ENCODE data around the gene MACROD2. TPM values are rescaled to one million over a fixed set of nuclear protein-coding genes. Genes with fewer than 3 reads are reported as not detected.

MACROD2 gene
- polyA plus RNA-seq, 2 of the 4 experiments (the other 2 are of a cell fraction): 0.96 to 1.3 TPM

DNA sequence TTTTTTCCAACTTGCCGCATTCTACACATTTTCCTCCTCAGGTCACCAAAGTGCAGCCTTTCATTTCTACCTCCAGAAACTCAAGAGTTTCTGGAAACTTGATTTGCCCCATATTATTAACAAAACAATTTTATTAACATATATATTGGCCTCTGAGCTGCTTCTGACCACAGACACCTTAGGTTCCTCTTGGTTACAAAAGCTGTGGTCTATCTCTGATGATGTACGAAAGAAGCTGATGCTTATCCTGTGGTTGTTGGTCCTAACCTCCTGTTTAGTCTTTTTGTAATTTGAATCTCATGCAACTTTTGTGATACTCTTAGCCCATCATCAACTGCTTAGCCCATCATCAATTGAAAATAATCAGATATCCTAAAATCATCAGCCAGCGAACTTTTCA, 1842.2 kb downstream of the MACROD2 start:
- ATAC-seq: no peak
- WGBS (ENCODE audit: missing lambda C conversion rate): 15% methylated on average over 3 of the region's 3 CpGs
- FAIRE-seq: no peak
- Histone ChIP-seq H3K9me3 (peaks cover 6% of the 10 kb centered on the region; the same call in 2 of the 3 replicates), H3K4me2 (no peak overlapping the region), H3K27ac (no peak overlapping the region), H3K4me3 (no peak overlapping the region), H3K4me1 (no peaks in the 10 kb centered on the region)
- TF ChIP-seq ZC3H11A (IDR thresholded peaks at IDR 0.05): no peak
- no peak for TF ChIP-seq RNF2 (IDR thresholded peaks at IDR 0.05; ENCODE audit: borderline replicate concordance, low read depth)
- TF ChIP-seq CBX2 (IDR thresholded peaks at IDR 0.05; ENCODE audit: borderline replicate concordance, low read depth): no peak
- no peak for TF ChIP-seq HDAC2 (IDR thresholded peaks at IDR 0.05)
- no peak for TF ChIP-seq SREBF2 (IDR thresholded peaks at IDR 0.05)
- TF ChIP-seq, protein P1, sequence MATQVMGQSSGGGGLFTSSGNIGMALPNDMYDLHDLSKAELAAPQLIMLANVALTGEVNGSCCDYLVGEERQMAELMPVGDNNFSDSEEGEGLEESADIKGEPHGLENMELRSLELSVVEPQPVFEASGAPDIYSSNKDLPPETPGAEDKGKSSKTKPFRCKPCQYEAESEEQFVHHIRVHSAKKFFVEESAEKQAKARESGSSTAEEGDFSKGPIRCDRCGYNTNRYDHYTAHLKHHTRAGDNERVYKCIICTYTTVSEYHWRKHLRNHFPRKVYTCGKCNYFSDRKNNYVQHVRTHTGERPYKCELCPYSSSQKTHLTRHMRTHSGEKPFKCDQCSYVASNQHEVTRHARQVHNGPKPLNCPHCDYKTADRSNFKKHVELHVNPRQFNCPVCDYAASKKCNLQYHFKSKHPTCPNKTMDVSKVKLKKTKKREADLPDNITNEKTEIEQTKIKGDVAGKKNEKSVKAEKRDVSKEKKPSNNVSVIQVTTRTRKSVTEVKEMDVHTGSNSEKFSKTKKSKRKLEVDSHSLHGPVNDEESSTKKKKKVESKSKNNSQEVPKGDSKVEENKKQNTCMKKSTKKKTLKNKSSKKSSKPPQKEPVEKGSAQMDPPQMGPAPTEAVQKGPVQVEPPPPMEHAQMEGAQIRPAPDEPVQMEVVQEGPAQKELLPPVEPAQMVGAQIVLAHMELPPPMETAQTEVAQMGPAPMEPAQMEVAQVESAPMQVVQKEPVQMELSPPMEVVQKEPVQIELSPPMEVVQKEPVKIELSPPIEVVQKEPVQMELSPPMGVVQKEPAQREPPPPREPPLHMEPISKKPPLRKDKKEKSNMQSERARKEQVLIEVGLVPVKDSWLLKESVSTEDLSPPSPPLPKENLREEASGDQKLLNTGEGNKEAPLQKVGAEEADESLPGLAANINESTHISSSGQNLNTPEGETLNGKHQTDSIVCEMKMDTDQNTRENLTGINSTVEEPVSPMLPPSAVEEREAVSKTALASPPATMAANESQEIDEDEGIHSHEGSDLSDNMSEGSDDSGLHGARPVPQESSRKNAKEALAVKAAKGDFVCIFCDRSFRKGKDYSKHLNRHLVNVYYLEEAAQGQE (IDR thresholded peaks at IDR 0.05): no peak
- no peak for TF ChIP-seq ESRRA (IDR thresholded peaks at IDR 0.05; ENCODE audit: borderline replicate concordance, low read length)
- TF ChIP-seq ZNF302 (CRISPR knock-in tag; IDR thresholded peaks at IDR 0.05): no peak
- TF ChIP-seq POLR2A (IDR thresholded peaks at IDR 0.05; ENCODE audit: low read length): no peak
- POLR2A ChIA-PET: no interaction called here
- CTCF ChIA-PET: no interaction called here
- no peak for DNase-seq (ENCODE audit: low read depth in 1 of 2, low spot score in 1 of 2)

DNA sequence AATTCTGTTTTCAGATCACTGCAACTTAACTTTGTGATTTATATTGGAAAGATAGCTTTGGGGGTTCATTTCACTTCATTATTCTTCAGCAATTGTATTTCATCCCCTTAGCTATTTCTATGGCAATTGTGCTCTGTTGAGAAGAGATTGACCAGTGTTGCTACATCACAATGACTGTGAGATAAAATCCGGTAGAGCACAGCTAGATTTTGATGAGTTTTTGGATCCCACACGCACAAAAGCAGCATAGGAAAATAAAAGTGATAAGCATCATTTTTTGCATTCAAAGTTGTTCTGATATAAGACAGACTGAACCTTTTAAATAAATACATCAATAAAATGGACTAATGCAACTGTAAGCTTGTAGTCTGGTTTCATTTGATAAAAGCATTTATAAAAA, 1843.2 kb downstream of the MACROD2 start:
- ChIA-PET POLR2A (no interaction called here), CTCF (no interaction called here)
- no peak for ATAC-seq

More for the DNA sequence above, 1843.2 kb downstream of the MACROD2 start:
- TF ChIP-seq CHD2 (IDR thresholded peaks at IDR 0.05; ENCODE audit: low read length, partially characterized antibody) (no peak), POLR2AphosphoS2 (conservative IDR thresholded peaks at IDR 0.05; ENCODE audit: low read length) (no peak), FOSL2 (IDR thresholded peaks at IDR 0.05) (no peak), FOSL2 (CRISPR knock-in tag; IDR thresholded peaks at IDR 0.05) (no peak), MAZ (IDR thresholded peaks at IDR 0.05; ENCODE audit: borderline replicate concordance, low read depth, low read length) (no peak), NR3C1 (IDR thresholded peaks at IDR 0.05) (no peak), BHLHE40 (IDR thresholded peaks at IDR 0.05; ENCODE audit: low read depth, low read length) (no peak), CBX2 (IDR thresholded peaks at IDR 0.05; ENCODE audit: borderline replicate concordance, low read depth) (no peak), SMC3 (IDR thresholded peaks at IDR 0.05) (no peak), PHF8 (IDR thresholded peaks at IDR 0.05; ENCODE audit: borderline replicate concordance, low read depth) (no peak), ZC3H11A (IDR thresholded peaks at IDR 0.05) (no peak), CHD4 (IDR thresholded peaks at IDR 0.05; ENCODE audit: borderline replicate concordance) (no peak), ESRRA (IDR thresholded peaks at IDR 0.05; ENCODE audit: borderline replicate concordance, low read length) (no peak), ZFP36 (IDR thresholded peaks at IDR 0.05; ENCODE audit: borderline replicate concordance, partially characterized antibody) (no peak), CEBPB (IDR thresholded peaks at IDR 0.05) (no peak)
- TF ChIP-seq, protein P2, sequence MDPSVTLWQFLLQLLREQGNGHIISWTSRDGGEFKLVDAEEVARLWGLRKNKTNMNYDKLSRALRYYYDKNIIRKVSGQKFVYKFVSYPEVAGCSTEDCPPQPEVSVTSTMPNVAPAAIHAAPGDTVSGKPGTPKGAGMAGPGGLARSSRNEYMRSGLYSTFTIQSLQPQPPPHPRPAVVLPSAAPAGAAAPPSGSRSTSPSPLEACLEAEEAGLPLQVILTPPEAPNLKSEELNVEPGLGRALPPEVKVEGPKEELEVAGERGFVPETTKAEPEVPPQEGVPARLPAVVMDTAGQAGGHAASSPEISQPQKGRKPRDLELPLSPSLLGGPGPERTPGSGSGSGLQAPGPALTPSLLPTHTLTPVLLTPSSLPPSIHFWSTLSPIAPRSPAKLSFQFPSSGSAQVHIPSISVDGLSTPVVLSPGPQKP (IDR thresholded peaks at IDR 0.05; ENCODE audit: low read depth, low read length): no peak
- TF ChIP-seq, protein P3, sequence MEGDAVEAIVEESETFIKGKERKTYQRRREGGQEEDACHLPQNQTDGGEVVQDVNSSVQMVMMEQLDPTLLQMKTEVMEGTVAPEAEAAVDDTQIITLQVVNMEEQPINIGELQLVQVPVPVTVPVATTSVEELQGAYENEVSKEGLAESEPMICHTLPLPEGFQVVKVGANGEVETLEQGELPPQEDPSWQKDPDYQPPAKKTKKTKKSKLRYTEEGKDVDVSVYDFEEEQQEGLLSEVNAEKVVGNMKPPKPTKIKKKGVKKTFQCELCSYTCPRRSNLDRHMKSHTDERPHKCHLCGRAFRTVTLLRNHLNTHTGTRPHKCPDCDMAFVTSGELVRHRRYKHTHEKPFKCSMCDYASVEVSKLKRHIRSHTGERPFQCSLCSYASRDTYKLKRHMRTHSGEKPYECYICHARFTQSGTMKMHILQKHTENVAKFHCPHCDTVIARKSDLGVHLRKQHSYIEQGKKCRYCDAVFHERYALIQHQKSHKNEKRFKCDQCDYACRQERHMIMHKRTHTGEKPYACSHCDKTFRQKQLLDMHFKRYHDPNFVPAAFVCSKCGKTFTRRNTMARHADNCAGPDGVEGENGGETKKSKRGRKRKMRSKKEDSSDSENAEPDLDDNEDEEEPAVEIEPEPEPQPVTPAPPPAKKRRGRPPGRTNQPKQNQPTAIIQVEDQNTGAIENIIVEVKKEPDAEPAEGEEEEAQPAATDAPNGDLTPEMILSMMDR (IDR thresholded peaks at IDR 0.05): no peak
- TF ChIP-seq, protein P4, sequence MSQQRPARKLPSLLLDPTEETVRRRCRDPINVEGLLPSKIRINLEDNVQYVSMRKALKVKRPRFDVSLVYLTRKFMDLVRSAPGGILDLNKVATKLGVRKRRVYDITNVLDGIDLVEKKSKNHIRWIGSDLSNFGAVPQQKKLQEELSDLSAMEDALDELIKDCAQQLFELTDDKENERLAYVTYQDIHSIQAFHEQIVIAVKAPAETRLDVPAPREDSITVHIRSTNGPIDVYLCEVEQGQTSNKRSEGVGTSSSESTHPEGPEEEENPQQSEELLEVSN (IDR thresholded peaks at IDR 0.05; ENCODE audit: borderline replicate concordance, low read depth): no peak
- Histone ChIP-seq H3K4me1 (no peaks in the 10 kb centered on the region), H3K4me2 (no peak overlapping the region), H3K9me3 (peaks cover 6% of the 10 kb centered on the region; the same call in 2 of the 3 replicates), H3K4me3 (no peak overlapping the region), H3K27ac (no peak overlapping the region)
- FAIRE-seq (no peak), DNase-seq (ENCODE audit: low read depth in 1 of 2, low spot score in 1 of 2) (no peak)
- 3% methylated on average over 2 of the region's 2 CpGs for WGBS (ENCODE audit: missing lambda C conversion rate)

All from A549 (cell line).